Measurements from ENCODE around the gene EHMT1. TPM values are rescaled to one million over a fixed set of nuclear protein-coding genes. Genes with fewer than 3 reads are reported as not detected.

The EHMT1 gene
- total RNA-seq, 1 experiment from 2014 or later = 42.7 TPM

GRCh38 chr9:137691646-137692351 is 73.0 kb downstream of the EHMT1 start:
- no peak for DNase-seq (ENCODE audit: low read depth)

- DNase-seq (ENCODE audit: low read depth) = no peak
Observed at GRCh38 chr9:137694236-137694959, 75.6 kb downstream of the EHMT1 start.

GRCh38 chr9:137694962-137695875 is 76.4 kb downstream of the EHMT1 start:
- DNase-seq (ENCODE audit: low read depth) = no peak

GRCh38 chr9:137696136-137696925 is 77.5 kb downstream of the EHMT1 start:
- no peak for DNase-seq (ENCODE audit: low read depth)

- no peak for DNase-seq (ENCODE audit: low read depth)
Observed at GRCh38 chr9:137697193-137697592, 78.4 kb downstream of the EHMT1 start.

GRCh38 chr9:137697832-137698231 is 79.0 kb downstream of the EHMT1 start:
- DNase-seq (ENCODE audit: low read depth) = no peak

GRCh38 chr9:137700911-137701310 is 82.1 kb downstream of the EHMT1 start:
- no peak for DNase-seq (ENCODE audit: low read depth)

GRCh38 chr9:137702615-137703379 is 84.0 kb downstream of the EHMT1 start:
- DNase-seq (ENCODE audit: low read depth) = no peak

- no peak for DNase-seq (ENCODE audit: low read depth)
Observed at GRCh38 chr9:137703842-137704508, 85.2 kb downstream of the EHMT1 start.

- DNase-seq (ENCODE audit: low read depth) = no peak
Observed at GRCh38 chr9:137705443-137705863, 86.6 kb downstream of the EHMT1 start.

GRCh38 chr9:137705906-137706305 is 87.1 kb downstream of the EHMT1 start:
- DNase-seq (ENCODE audit: low read depth) = no peak

GRCh38 chr9:137707361-137707760 is 88.6 kb downstream of the EHMT1 start:
- DNase-seq (ENCODE audit: low read depth) = no peak

- DNase-seq (ENCODE audit: low read depth) = no peak
Observed at GRCh38 chr9:137708590-137709284, 89.9 kb downstream of the EHMT1 start.

GRCh38 chr9:137709411-137710101 is 90.8 kb downstream of the EHMT1 start:
- DNase-seq (ENCODE audit: low read depth) = no peak

GRCh38 chr9:137710704-137711103 is 91.9 kb downstream of the EHMT1 start:
- DNase-seq (ENCODE audit: low read depth) = no peak

- DNase-seq (ENCODE audit: low read depth) = no peak
Observed at GRCh38 chr9:137711678-137712105, 92.9 kb downstream of the EHMT1 start.

GRCh38 chr9:137715321-137715720 is 96.5 kb downstream of the EHMT1 start:
- no peak for DNase-seq (ENCODE audit: low read depth)

Measured in HT1080 (cell line).